Measurements from ENCODE around the gene CSTA.

The CSTA gene

DNA sequence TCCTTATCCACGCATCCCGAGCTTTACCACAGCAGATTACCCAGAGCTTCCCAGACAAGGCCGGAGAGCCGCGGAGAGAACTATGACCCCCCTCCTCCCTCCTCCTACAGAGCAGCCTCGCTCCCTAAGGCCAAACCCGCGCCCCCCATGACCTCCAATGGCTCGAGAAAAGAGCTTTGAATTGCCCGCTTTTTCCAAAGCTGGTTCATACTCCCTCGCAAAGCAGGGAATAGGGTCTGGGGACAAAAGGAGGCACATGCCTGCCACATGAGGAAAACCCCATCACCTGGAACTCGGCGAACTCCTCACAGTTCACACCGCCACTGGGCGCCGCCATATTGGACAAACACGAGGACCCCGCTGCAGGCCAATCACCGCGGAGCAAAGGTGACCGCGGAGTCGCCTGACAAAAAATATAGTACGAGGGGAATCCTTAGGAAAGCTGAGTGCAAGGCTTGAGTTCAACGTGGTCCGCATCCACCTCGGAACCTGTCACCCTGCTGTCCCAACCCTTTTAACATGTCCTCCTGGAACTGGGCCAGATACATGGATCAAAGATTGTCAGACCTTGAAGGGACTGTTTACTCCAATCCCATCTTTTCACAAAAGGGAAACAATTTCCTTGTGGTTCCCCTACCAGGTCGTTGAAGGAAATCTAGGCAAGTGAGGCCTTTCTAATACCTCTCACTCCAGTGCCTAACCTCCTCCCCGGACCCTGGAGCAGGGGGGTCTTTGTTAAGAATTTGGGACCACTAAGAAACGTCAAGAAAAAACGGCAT is 58.0 kb downstream of the CSTA start, which contains the start of gene MIX23:
TSS of gene MIX23 (minus strand) at position 344 of the 779 bp plus-strand sequence. CDS start at position 337, 7 bp downstream.
- DNase-seq: peak; percentile 78

DNA sequence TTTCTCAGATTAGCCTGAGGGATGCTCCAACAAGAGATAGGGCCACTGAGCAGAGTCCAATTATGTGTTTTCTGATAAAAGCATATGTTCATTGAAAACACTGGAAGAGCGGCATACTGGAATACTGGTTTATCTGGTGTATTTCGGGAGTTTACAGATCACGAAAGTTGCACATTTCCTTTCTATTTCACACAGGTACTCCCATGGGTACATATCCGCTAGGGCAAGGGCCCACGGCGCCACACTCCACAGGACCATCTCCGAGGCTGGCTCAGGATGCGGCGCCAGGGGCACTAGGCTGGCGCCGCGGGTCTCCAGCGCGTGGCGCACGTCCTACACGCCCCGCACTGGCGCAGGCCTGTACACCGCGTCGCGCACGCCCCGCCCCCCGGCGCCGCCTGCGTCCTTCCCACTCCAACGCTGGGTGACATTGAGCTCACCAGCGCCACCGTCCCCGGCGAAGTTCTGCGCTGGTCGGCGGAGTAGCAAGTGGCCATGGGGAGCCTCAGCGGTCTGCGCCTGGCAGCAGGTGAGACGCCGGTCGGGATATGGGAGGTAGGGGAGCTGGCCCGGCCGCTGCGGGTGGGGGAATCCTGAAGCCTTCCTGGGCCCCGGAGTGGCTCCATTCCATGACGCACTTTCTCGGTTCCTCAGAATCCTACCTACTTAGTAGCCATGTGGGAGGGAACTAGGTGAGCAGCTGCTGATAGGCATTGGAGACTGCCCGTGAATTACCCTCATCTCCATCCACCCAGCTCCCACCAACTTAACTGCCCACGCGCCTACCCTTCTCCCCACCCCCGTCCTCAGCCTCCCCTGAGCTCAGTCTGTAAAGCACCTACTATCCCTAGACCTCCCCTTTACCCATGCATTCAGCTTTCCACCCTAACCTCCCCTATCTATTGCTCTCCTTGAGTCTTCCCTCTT is 59.0 kb downstream of the CSTA start, which contains the start of gene FAM162A:
TSS of gene FAM162A (plus strand) at position 412 of the 927 bp plus-strand sequence. CDS start at position 496, 84 bp downstream.
- DNase-seq: peak; percentile 92

- DNase-seq: no peak
These were observed 62.7 kb downstream of the CSTA start for GRCh38 chr3:122387709-122388108.

- DNase-seq: no peak
These were observed 64.1 kb downstream of the CSTA start for GRCh38 chr3:122389197-122389596.

DNA sequence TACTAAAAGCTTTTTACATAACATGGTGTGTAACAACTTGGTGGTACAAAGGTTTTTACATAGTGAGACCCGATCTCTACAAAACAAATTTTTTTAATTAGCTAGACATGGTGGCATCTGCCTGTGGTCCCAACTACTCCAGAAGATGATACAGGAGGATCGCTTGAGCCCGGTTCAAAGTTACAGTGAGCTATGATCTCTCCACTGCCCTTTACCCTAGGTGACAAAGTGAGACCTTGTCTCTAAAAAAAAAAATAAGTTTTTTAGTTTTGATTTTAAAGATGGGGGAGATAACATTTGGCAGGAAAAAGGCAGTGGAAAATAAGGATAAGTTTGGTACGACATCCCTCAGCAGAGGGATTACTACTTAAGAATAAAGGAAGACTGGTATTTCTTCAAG is 64.8 kb downstream of the CSTA start:
- DNase-seq: no peak

GRCh38 chr3:122390665-122391064 is 65.6 kb downstream of the CSTA start:
- DNase-seq: no peak
